ENCODE measurements around the gene SUGT1. TPM values are rescaled to one million over a fixed set of nuclear protein-coding genes. Genes with fewer than 3 reads are reported as not detected.

The SUGT1 gene
- total RNA-seq, 1 donor from 2014 or later, result 30.3 TPM

DNA sequence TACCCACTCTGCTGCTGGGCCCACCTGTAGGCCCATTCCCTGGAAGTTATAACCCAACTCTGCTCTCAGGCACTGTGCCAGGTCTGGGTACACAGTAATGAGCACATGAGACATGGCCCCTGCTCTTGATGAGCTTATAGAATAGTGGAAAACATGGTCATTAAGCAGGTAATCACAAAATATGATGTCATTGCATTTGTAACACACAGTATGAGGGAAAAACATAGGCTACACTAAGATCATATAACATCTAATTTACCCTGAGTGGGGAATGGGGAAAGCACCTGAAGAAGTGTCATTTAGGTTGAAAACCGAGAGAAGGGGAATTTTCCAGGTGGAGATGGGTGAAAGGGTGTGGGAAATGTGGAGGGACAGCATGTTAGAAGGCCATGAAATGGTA, 90.9 kb downstream of the SUGT1 start:
- H3K9ac ChIP-seq (ENCODE audit: low read depth in 1 of 3, low read length in 3 of 3), result no peak overlapping the region
- no peaks in the 10 kb centered on the region for H3K36me3 ChIP-seq (ENCODE audit: control insufficient read depth in 3 of 3, insufficient read depth in 3 of 3, low read length in 3 of 3)
- no peak overlapping the region for H3K4me3 ChIP-seq (ENCODE audit: low read length in 3 of 3)
- no peak overlapping the region for H3K27ac ChIP-seq (ENCODE audit: low read depth, low read length)
- peaks cover 20 to 23% (median 20%) of the 10 kb centered on the region in 3 donors for H3K27me3 ChIP-seq (ENCODE audit: control insufficient read depth in 3 of 3, insufficient read depth in 3 of 3, low read length in 3 of 3)
- peaks cover 0 to 4% (median 0%) of the 10 kb centered on the region in 3 donors for H3K4me1 ChIP-seq (ENCODE audit: control insufficient read depth in 3 of 3, insufficient read depth in 3 of 3, low read length in 3 of 3)
- no peaks in the 10 kb centered on the region for H3K9me3 ChIP-seq (ENCODE audit: control insufficient read depth in 3 of 3, low read length in 3 of 3)

GRCh38 chr13:52743988-52744387, 91.4 kb downstream of the SUGT1 start:
- no peak overlapping the region for H3K27ac ChIP-seq (ENCODE audit: low read depth, low read length)
- peaks cover 0 to 4% (median 0%) of the 10 kb centered on the region in 3 donors for H3K4me1 ChIP-seq (ENCODE audit: control insufficient read depth in 3 of 3, insufficient read depth in 3 of 3, low read length in 3 of 3)
- no peaks in the 10 kb centered on the region for H3K36me3 ChIP-seq (ENCODE audit: control insufficient read depth in 3 of 3, insufficient read depth in 3 of 3, low read length in 3 of 3)
- H3K4me3 ChIP-seq (ENCODE audit: low read length in 3 of 3), result no peak overlapping the region
- H3K9ac ChIP-seq (ENCODE audit: low read depth in 1 of 3, low read length in 3 of 3), result no peak overlapping the region
- peaks cover 16 to 19% (median 16%) of the 10 kb centered on the region in 3 donors for H3K27me3 ChIP-seq (ENCODE audit: control insufficient read depth in 3 of 3, insufficient read depth in 3 of 3, low read length in 3 of 3)
- no peaks in the 10 kb centered on the region for H3K9me3 ChIP-seq (ENCODE audit: control insufficient read depth in 3 of 3, low read length in 3 of 3)

DNA sequence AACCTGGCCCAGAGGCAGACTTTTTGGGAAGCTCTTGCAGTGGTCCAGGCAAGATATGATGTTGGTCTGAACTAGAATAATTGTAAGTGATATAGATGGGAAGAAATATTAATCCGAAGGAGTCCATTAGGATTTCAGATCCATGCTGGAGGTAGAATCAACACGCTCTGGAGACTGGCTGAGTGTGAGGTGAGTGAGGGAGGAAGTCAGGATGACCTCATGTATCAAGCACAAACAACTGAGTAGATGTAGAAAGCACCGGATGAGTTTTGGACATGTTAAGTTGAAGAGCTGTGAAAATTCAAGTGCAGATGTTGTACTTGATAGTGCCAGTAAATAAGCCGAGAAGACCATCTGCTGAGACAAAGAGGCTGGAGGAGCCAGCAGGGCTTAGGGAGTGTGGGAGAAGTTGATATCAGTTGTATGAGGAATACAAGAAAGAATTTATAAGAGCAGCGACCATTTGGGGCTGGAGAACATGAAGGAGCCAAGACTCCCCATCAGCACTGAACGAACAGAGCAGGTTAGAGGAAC, 92.3 kb downstream of the SUGT1 start:
- no peaks in the 10 kb centered on the region for H3K4me1 ChIP-seq (ENCODE audit: control insufficient read depth in 3 of 3, insufficient read depth in 3 of 3, low read length in 3 of 3)
- H3K27me3 ChIP-seq (ENCODE audit: control insufficient read depth in 3 of 3, insufficient read depth in 3 of 3, low read length in 3 of 3), result peaks cover 6 to 11% (median 9%) of the 10 kb centered on the region in 3 donors
- no peak overlapping the region for H3K4me3 ChIP-seq (ENCODE audit: low read length in 3 of 3)

DNA sequence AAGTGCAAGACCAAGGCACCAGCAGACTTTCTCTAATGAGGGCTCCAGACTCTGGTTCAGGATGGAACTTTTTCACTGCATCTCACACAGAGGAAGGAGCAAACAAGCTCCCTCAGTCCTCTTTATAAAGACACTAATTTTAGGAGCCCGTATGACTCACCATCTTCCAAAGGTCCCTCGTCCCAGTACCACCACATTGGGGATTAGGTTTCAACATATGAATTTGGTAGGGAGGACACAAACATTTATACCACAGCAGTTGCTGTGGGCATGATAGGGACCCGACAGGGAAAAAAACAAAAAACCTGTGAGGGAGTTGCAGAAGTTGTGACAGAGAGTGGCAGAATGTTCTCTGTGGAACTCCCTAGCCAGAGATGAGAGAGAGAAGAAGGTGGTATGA, 93.5 kb downstream of the SUGT1 start:
- H3K36me3 ChIP-seq (ENCODE audit: control insufficient read depth in 3 of 3, insufficient read depth in 3 of 3, low read length in 3 of 3), result no peaks in the 10 kb centered on the region
- H3K27me3 ChIP-seq (ENCODE audit: control insufficient read depth in 3 of 3, insufficient read depth in 3 of 3, low read length in 3 of 3), result peaks cover 0 to 4% (median 2%) of the 10 kb centered on the region in 3 donors
- H3K9ac ChIP-seq (ENCODE audit: low read depth in 1 of 3, low read length in 3 of 3), result no peak overlapping the region
- H3K27ac ChIP-seq (ENCODE audit: low read depth, low read length), result no peak overlapping the region
- H3K9me3 ChIP-seq (ENCODE audit: control insufficient read depth in 3 of 3, low read length in 3 of 3), result peaks cover 0 to 2% (median 0%) of the 10 kb centered on the region in 3 donors
- H3K4me1 ChIP-seq (ENCODE audit: control insufficient read depth in 3 of 3, insufficient read depth in 3 of 3, low read length in 3 of 3), result no peaks in the 10 kb centered on the region
- no peak overlapping the region for H3K4me3 ChIP-seq (ENCODE audit: low read length in 3 of 3)

More for the DNA sequence above, 92.3 kb downstream of the SUGT1 start:
- Histone ChIP-seq H3K27ac (ENCODE audit: low read depth, low read length) (no peak overlapping the region), H3K36me3 (ENCODE audit: control insufficient read depth in 3 of 3, insufficient read depth in 3 of 3, low read length in 3 of 3) (no peaks in the 10 kb centered on the region), H3K9ac (ENCODE audit: low read depth in 1 of 3, low read length in 3 of 3) (no peak overlapping the region), H3K9me3 (ENCODE audit: control insufficient read depth in 3 of 3, low read length in 3 of 3) (no peaks in the 10 kb centered on the region)

GRCh38 chr13:52749419-52749818, 96.8 kb downstream of the SUGT1 start:
- H3K9me3 ChIP-seq (ENCODE audit: control insufficient read depth in 3 of 3, low read length in 3 of 3), result peaks cover 0 to 2% (median 0%) of the 10 kb centered on the region in 3 donors
- H3K27me3 ChIP-seq (ENCODE audit: control insufficient read depth in 3 of 3, insufficient read depth in 3 of 3, low read length in 3 of 3), result peaks cover 0 to 4% (median 2%) of the 10 kb centered on the region in 3 donors
- H3K4me3 ChIP-seq (ENCODE audit: low read length in 3 of 3), result no peak overlapping the region
- no peak overlapping the region for H3K9ac ChIP-seq (ENCODE audit: low read depth in 1 of 3, low read length in 3 of 3)
- H3K27ac ChIP-seq (ENCODE audit: low read depth, low read length), result no peak overlapping the region
- no peaks in the 10 kb centered on the region for H3K4me1 ChIP-seq (ENCODE audit: control insufficient read depth in 3 of 3, insufficient read depth in 3 of 3, low read length in 3 of 3)
- H3K36me3 ChIP-seq (ENCODE audit: control insufficient read depth in 3 of 3, insufficient read depth in 3 of 3, low read length in 3 of 3), result no peaks in the 10 kb centered on the region

Other genes starting within 250 kb of the SUGT1 start
- gene THSD1, start 246.7 kb upstream of the SUGT1 start, total RNA-seq, result 26.6 TPM
- 40.7 TPM for gene VPS36, start 202.2 kb upstream of the SUGT1 start, total RNA-seq
- gene CKAP2, start 197.4 kb upstream of the SUGT1 start, total RNA-seq, result 14.1 TPM
- gene HNRNPA1L2, start 10.4 kb upstream of the SUGT1 start, total RNA-seq, result 1.6 TPM
- gene CNMD, start 87.0 kb downstream of the SUGT1 start, total RNA-seq, result 3.7 TPM
- 3.1 TPM for gene PCDH8, start 195.8 kb downstream of the SUGT1 start, total RNA-seq

All from skeletal muscle tissue (tissue), 4 donors.